ENCODE results near the gene NUTF2. TPM values are rescaled to one million over a fixed set of nuclear protein-coding genes. Genes with fewer than 3 reads are reported as not detected.

NUTF2 gene
- total and polyA plus RNA-seq, 2 donors (not counting 1 experiment from before 2014, with no cell fraction given) = 50.1 to 87.3 TPM

- H4K20me1 ChIP-seq (ENCODE audit: control insufficient read depth, insufficient read depth, low read length, poor library complexity, severe bottlenecking) = no peaks in the 10 kb centered on the region
- H3K4me1 Mint-ChIP-seq = no peaks in the 10 kb centered on the region
- no peak within 1 kb of the TSS for H3K27ac Mint-ChIP-seq
- ChIA-PET CTCF (interaction anchor here (0.8 to 9.3 kb wide), 40 partner anchors 8 to 343 kb away, joined by 3 to 151 read pairs (median 8); partner anchors contain the start of genes DDX28, DPEP2, DUS2 and GFOD2), POLR2A (interaction anchor here (1.7 kb wide), 1 partner anchor 156 kb away, joined by 12 read pairs; no protein-coding TSS in a partner anchor)
- H3K36me3 ChIP-seq (replicated peaks in 1 of 2; ENCODE audit: control extremely low read depth in 1 of 2, control insufficient read depth in 1 of 2, extremely low read depth in 1 of 2, insufficient read depth in 2 of 2, low read length in 1 of 2) = peaks cover 0 to 60% of the 10 kb centered on the region in 2 experiments
- H3K4me3 Mint-ChIP-seq = no peak within 1 kb of the TSS
- no peak within 1 kb of the TSS for H3K27ac ChIP-seq (ENCODE audit: low read length in 2 of 2)
- H3K9me3 ChIP-seq (ENCODE audit: control extremely low read depth in 1 of 3, control insufficient read depth in 2 of 3, insufficient read depth in 1 of 3, low read length in 2 of 3) = no peaks in the 10 kb centered on the region
- H3K9ac ChIP-seq (ENCODE audit: low read length) = no peak within 1 kb of the TSS
- ATAC-seq (ENCODE audit: low read depth) = no peak
- no peaks in the 10 kb centered on the region for H3K9me3 Mint-ChIP-seq (ENCODE audit: insufficient read depth)
- H3K4me1 ChIP-seq (ENCODE audit: control insufficient read depth in 2 of 2, insufficient read depth in 2 of 2, low read length in 2 of 2) = no peaks in the 10 kb centered on the region
- peaks cover 6% of the 10 kb centered on the region for H3K79me2 ChIP-seq (ENCODE audit: control insufficient read depth, insufficient read depth, low read length)
- H3K27me3 ChIP-seq (replicated peaks in 1 of 4; ENCODE audit: control extremely low read depth in 1 of 4, control insufficient read depth in 3 of 4, insufficient read depth in 4 of 4, low read length in 3 of 4) = no peaks in the 10 kb centered on the region
- WGBS (ENCODE audit: insufficient coverage) = 96% methylated on average over 21 of the region's 22 CpGs
- H3K4me2 ChIP-seq (replicated peaks; ENCODE audit: low read depth, low read length, poor library complexity, severe bottlenecking) = no peak within 1 kb of the TSS
- DNase-seq = no peak
- TF ChIP-seq CTCF (IDR thresholded peaks at IDR 0.05) (no peak), EZH2 (IDR thresholded peaks at IDR 0.05; ENCODE audit: borderline replicate concordance, insufficient read depth, low read depth, low read length, poor library complexity, severe bottlenecking) (no peak)
- H3K4me3 ChIP-seq (ENCODE audit: control extremely low read depth in 1 of 5, extremely low read depth in 1 of 5, insufficient read depth in 1 of 5, low read depth in 2 of 5, low read length in 4 of 5) = no peak within 1 kb of the TSS
- no peak within 1 kb of the TSS for H2AFZ ChIP-seq (ENCODE audit: insufficient read depth, low read depth, low read length, poor library complexity, severe bottlenecking)
- no peaks in the 10 kb centered on the region for H3K27me3 Mint-ChIP-seq
- intact Hi-C loops (cut with micrococcal nuclease) = no loop called here
Measured at GRCh38 chr16:67884684-67885083, 38.0 kb downstream of the NUTF2 start, which contains the start of gene NRN1L. TSS of gene NRN1L (plus strand) at chr16:67884885. CDS start at chr16:67884904, 19 bp downstream.

DNA sequence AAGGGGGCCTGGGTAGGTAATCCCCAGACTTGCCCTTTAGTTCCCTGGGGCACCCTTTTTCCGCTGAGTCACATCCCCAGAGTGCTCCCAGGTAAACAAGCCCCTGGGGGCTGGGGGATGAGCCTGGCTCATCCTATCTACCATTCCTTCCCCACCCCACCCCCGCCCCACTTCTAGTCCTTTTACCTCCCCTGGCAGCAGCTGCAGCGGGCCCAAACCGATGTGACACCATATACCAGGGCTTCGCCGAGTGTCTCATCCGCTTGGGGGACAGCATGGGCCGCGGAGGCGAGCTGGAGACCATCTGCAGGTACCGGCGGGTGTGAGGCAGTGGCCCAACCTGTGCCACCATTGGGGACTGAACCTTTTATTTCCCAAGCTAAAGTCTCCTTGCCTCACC, 38.8 kb downstream of the NUTF2 start:
- H3K4me3 ChIP-seq (ENCODE audit: control extremely low read depth in 1 of 5, extremely low read depth in 1 of 5, insufficient read depth in 1 of 5, low read depth in 2 of 5, low read length in 4 of 5) = no peak overlapping the region
- intact Hi-C loops (cut with micrococcal nuclease) = no loop called here
- peaks cover 0 to 52% of the 10 kb centered on the region in 2 experiments for H3K36me3 ChIP-seq (replicated peaks in 1 of 2; ENCODE audit: control extremely low read depth in 1 of 2, control insufficient read depth in 1 of 2, extremely low read depth in 1 of 2, insufficient read depth in 2 of 2, low read length in 1 of 2)
- ChIA-PET CTCF (interaction anchor here (0.5 to 9.3 kb wide), 14 partner anchors 11 to 365 kb away, joined by 3 to 151 read pairs (median 4); partner anchors contain the start of gene LCAT), POLR2A (interaction anchor here (1.7 kb wide), 1 partner anchor 155 kb away, joined by 12 read pairs; no protein-coding TSS in a partner anchor)
- no peaks in the 10 kb centered on the region for H3K27me3 ChIP-seq (replicated peaks in 1 of 4; ENCODE audit: control extremely low read depth in 1 of 4, control insufficient read depth in 3 of 4, insufficient read depth in 4 of 4, low read length in 3 of 4)
- H3K4me3 Mint-ChIP-seq = no peak overlapping the region
- ATAC-seq (ENCODE audit: low read depth) (no peak), DNase-seq (no peak)
- no peaks in the 10 kb centered on the region for H3K4me1 ChIP-seq (ENCODE audit: control insufficient read depth in 2 of 2, insufficient read depth in 2 of 2, low read length in 2 of 2)
- H3K79me2 ChIP-seq (ENCODE audit: control insufficient read depth, insufficient read depth, low read length) = peaks cover 6% of the 10 kb centered on the region
- TF ChIP-seq CTCF (IDR thresholded peaks at IDR 0.05) = no peak
- TF ChIP-seq EZH2 (IDR thresholded peaks at IDR 0.05; ENCODE audit: borderline replicate concordance, insufficient read depth, low read depth, low read length, poor library complexity, severe bottlenecking) = no peak
- no peaks in the 10 kb centered on the region for H4K20me1 ChIP-seq (ENCODE audit: control insufficient read depth, insufficient read depth, low read length, poor library complexity, severe bottlenecking)
- H3K9me3 Mint-ChIP-seq (ENCODE audit: insufficient read depth) = no peaks in the 10 kb centered on the region
- H3K27me3 Mint-ChIP-seq = no peaks in the 10 kb centered on the region
- H2AFZ ChIP-seq (ENCODE audit: insufficient read depth, low read depth, low read length, poor library complexity, severe bottlenecking) = no peak overlapping the region
- no peak overlapping the region for H3K27ac Mint-ChIP-seq
- no peak overlapping the region for H3K9ac ChIP-seq (ENCODE audit: low read length)
- no peak overlapping the region for H3K27ac ChIP-seq (ENCODE audit: low read length in 2 of 2)
- WGBS (ENCODE audit: insufficient coverage) = 98% methylated on average over 9 of the region's 12 CpGs
- H3K4me2 ChIP-seq (replicated peaks; ENCODE audit: low read depth, low read length, poor library complexity, severe bottlenecking) = no peak overlapping the region
- no peaks in the 10 kb centered on the region for H3K4me1 Mint-ChIP-seq
- H3K9me3 ChIP-seq (ENCODE audit: control extremely low read depth in 1 of 3, control insufficient read depth in 2 of 3, insufficient read depth in 1 of 3, low read length in 2 of 3) = no peaks in the 10 kb centered on the region
